GM19240 (cell line): ENCODE data around the gene DCLRE1B.
"Not testable (repeated sequence)": the region's sequence is repeated elsewhere in the genome, so short reads cannot be mapped to it uniquely, and the experiment has no call there.

Source experiments
- DNase-seq: peaks from one replicate; pipeline ENCODE4 v3.0.0; 2011; ENCODE audit warnings: low spot score; ENCODE audit not compliant: insufficient read length

Gene DCLRE1B

DNA sequence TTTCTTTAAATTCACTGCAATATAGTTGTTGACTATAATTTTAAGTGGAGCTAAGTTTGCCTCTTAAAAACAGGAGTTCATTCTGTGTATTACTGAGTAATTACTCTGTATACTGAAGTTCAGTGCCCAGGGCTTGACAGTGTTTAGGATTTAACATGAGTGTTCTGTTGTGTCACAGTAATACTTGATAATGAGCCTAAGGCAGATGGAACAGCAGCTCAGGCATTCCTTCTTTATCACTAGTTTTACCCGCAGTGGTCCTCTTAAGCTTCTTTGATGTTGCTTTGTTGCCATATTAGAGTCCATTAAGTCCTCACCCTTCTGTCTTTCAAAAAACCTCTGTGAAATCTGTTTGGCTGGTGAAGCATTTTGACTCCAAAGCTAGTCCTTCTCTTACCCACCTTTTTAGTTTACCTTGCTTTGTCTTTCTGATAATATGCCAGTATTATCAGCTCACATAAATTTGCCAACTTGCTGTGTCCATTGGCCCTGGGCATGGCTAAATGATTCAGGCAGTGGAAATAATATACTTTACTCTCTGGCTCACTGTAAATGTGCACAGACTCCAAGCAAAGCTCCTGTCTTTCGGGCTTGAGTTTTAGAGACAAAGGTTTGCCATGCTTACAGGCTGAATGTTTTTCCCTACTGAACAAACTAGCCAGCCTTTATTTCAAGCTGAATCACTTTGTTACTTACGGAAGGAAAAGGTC, 41.7 kb downstream of the DCLRE1B start:
- DNase-seq = no peak

DNA sequence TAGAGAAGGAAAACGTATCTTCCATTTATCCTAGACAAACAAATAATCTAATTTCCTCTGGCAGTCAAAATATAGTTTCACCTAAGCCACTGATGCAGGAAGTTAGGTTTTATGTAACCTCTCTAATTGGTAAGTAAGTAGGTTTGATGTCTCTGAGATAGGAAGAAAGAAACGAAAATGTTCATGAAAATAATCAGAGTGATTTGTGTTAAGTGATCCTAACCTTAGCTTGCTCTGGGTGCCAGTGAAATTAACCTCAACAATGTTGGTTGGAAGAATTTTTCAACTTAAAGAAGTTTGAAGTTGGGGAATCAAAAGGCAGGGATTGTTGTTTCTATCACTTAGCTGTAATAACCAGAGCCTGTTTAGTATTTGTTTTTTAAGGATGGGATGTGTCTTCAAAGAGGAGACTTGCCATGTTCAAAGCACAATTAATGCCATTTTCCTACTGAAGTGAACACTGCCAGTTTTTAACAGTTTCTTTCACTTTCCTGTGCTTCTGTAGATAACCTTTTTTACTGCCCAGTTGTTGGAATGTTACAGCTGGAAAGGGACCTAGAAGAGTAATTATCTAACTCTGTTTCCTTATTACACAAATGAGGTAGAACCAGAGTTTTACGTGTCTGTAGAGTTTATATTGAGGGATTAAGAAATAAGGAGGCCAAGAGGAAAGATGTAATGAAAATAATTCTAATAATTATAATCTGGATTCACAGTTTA, 42.4 kb downstream of the DCLRE1B start:
- no peak for DNase-seq

DNA sequence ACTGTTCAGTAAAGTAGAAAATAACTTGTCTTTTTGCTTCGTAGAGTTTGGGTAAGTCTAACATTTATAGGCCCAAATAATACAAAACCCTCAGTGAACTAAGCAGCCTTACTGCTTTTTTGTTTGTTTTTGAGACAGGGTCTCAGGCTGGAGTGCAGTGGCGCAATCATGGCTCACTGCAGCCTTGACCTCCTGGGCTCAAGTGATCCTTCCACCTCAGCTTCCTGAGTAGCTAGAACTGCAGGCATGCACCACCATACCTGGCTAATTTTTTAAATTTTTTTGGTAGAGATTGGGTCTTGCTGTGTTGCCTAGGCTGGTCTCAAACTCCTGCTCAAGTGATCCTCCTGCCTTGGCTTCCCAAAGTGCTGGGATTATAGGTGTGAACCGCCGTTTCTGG, 43.0 kb downstream of the DCLRE1B start:
- DNase-seq = not testable (repeated sequence)

DNA sequence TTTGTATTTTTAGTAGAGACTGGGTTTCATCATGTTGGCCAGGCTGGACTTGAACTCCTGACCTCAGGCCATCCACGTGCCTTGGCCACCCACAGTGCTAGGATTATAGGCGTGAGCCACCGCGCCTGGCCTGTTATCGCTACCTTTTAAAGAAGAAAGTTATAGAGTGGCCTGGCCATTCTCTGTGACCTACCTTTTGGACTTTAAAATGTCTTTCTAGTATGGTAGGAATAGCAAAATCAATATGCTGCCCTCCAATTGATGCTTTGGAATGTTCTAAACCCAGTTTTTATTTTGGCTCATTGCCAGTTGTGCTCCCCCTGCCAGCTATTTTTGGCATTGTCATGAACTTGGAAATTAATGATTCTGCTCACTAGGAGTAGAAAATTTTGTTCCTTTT, 43.9 kb downstream of the DCLRE1B start:
- no peak for DNase-seq

DNA sequence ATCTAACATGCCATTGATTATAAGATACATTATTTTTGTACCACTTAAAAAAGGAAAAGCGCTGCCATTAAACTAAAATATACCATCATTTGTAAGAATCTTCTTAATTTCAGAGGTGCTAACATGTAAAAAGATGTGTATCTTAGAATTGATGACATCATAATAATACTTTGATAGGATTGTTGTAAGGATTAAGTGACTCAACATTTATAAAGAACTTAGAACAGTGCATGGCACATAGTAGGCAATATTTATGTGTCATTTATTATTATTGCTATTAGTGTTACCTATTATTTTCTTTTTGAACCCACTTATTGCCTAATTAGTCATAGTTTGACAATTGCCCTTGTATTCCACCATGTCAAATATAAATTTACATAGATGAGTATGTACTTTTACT, 45.8 kb downstream of the DCLRE1B start:
- DNase-seq = no peak

DNA sequence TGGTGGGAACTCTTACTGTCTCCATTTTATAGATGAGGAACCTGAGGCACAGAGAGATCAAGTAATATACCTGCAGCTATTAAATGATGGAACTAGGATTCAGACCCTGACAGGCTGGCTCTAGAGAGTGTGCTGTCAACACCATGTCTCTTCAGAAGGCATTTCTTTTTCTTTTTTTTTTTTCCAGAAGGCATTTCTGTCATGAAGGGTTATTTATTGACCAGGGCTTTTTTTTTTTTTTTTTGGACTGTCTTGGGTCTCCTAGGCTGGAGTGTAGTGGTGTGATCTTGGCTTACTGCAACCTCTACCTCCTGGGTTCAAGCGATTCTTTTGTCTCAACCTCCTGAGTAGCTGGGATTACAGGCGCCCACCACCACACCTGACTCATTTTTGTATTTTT, 46.6 kb downstream of the DCLRE1B start:
- DNase-seq = no peak

DNA sequence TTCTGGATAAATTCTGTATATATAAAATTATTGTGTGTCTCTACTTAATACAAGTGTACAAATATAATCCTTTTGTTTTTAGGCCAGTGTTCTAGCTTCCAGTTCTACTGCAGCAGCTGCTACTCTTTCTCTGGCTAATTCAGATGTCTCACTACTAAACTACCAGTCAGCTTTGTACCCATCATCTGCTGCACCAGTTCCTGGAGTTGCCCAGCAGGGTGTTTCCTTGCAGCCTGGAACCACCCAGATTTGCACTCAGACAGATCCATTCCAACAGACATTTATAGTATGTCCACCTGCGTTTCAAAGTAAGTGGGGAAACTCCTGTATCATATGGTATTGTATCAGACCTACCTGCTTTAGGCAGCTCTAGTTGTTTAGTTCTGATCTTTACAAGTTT, 52.9 kb downstream of the DCLRE1B start:
- no peak for DNase-seq

DNA sequence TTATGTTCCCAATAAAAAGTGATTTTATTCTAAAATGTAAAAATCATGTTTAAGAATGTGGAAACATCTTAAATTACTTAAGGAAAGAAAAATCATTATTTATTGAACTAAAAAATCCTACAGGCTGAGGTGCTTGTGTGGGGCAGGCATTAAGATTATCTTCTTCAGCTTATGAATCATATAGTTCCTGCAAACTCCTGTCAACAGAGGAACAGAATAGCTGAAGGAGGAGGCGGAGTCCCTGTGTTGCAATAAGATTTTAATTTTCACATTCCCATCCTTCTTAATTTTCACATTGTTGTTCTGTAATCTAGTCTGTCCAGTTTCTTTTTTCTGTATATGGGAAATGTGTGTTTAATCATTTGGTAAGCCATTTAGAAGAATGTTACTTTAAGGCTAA, 53.6 kb downstream of the DCLRE1B start:
- no peak for DNase-seq

DNA sequence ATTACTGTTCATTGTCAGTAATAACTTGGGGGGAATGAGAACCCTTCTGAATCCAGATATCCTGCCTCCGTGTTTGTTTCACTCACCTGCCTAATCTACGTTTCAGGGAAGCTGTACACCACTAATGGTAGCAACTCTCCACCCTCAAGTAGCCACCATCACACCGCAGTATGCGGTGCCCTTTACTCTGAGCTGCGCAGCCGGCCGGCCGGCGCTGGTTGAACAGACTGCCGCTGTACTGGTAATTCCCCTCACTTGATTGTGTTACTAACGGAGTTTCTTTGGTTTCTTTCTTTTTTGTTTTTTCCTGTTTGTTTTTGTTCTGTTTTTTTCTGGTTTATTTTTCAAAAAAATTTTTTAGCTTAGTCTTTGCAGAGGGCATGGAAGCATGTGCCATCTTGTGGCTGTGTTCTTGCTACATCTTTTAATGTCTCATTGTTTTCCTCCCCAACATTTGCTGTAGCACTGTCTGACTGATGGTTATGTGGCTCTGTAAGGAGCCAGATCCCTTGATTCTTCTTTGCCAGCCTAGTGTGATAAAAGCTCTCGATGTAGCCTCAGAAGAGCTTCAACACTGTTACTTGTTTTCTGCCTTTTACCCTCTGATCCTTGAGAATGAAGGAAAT, 58.3 kb downstream of the DCLRE1B start:
- DNase-seq = no peak
